Sigmoid colon (tissue), 7 donors: ENCODE results near the gene VEGFA. TPM values are rescaled to one million over a fixed set of nuclear protein-coding genes. Genes with fewer than 3 reads are reported as not detected.
A peak's percentile ranks its signal among the peaks of the same experiment; 100 is the strongest.

Experiments used
- DNase-seq: peaks from one replicate; pipeline ENCODE4 v3.0.0-alpha.2; 2019
- H3K27ac ChIP-seq, 4 donors: fragments of 200-600 bp; sonication (generic); one replicate each; pipeline ENCODE4 v1.5.1; 2016 to 2019; ENCODE audit warnings: mild to moderate bottlenecking in 1 of 4
- H3K27me3 ChIP-seq, 3 donors: fragments of 200-600 bp; sonication (generic); one replicate each; pipeline ENCODE4 v1.5.1; 2019; ENCODE audit warnings: mild to moderate bottlenecking in 1 of 3
- H3K36me3 ChIP-seq, 4 donors: fragments of 200-600 bp; sonication (generic); one replicate each; pipeline ENCODE4 v1.5.1; 2016 to 2019
- H3K4me1 ChIP-seq, 4 donors: fragments of 200-600 bp; sonication (generic); one replicate each; pipeline ENCODE4 v1.5.1; 2017 to 2019
- H3K4me3 ChIP-seq, 4 donors: fragments of 200-600 bp; sonication (generic); one replicate each; pipeline ENCODE4 v1.5.1; 2017 to 2019; ENCODE audit warnings: mild to moderate bottlenecking in 2 of 4, moderate library complexity in 1 of 4
- H3K9me3 ChIP-seq, 4 donors: fragments of 200-600 bp in 3 of 4; sonication (generic) in 3 of 4; one replicate each; pipeline versions ENCODE4 v1.5.1 to v1.6.1; 2013 to 2019
- EP300 ChIP-seq, 4 donors: sonication (generic); formaldehyde crosslinking; IDR thresholded peaks; one replicate each; pipeline ENCODE4 v1.6.1; 2017; ENCODE audit warnings: antibody characterized with exemption in 4 of 4
- POLR2A ChIP-seq, 2 donors: fragments of 450-650 bp; IDR thresholded peaks; one replicate each; pipeline ENCODE4 v1.6.1; 2016; ENCODE audit warnings: antibody characterized with exemption in 2 of 2, mild to moderate bottlenecking in 2 of 2, moderate library complexity in 2 of 2
- POLR2AphosphoS5 ChIP-seq, 4 donors: sonication (generic); formaldehyde crosslinking; IDR thresholded peaks; one replicate each; pipeline ENCODE4 v1.6.1; 2017; ENCODE audit warnings: antibody characterized with exemption in 4 of 4
- WGBS, 2 donors: extraction: QIAGEN DNeasy Blood & Tissue Kit; methylation state at CpG; one replicate each; pipeline ENCODE4 v1.1.7; 2013; 5-methylcytosine and 5-hydroxymethylcytosine counted together
- intact Hi-C: fragments of 100-400 bp; cut with DNase I; formaldehyde crosslinking; loops from one replicate; pipeline ENCODE4 v1.15.1; 2023
- polyA plus RNA-seq, 3 donors: library from polyadenylated mRNA; stranded (reverse); fragments of 200-250 nt; gene quantifications; one replicate each; pipeline ENCODE4 v1.2.3, GENCODE V29; 2013
- total RNA-seq, 4 donors: library from RNA; depleted of rRNA; stranded (reverse); fragments of >200 nt; gene quantifications; one replicate each; pipeline ENCODE4 v1.1.0, GENCODE V29; 2016
- TF ChIP-seq, protein P1 (sequence below), 4 experiments: fragments of 450-650 bp in 3 of 4; fragments of 200-600 bp in 1 of 4; IDR thresholded peaks; one replicate each; pipeline ENCODE4 v1.5.1; 2016 to 2019; ENCODE audit warnings: antibody characterized with exemption in 4 of 4, mild to moderate bottlenecking in 3 of 4, moderate library complexity in 2 of 4
- donor health status: healthy with polysubstance abuse.
- donor health status: Bipolar disorder and iron deficiency.
- donor health status: healthy.

The VEGFA gene
- total and polyA plus RNA-seq, 7 donors: 11.1 to 111 (median 34.2) TPM

DNA sequence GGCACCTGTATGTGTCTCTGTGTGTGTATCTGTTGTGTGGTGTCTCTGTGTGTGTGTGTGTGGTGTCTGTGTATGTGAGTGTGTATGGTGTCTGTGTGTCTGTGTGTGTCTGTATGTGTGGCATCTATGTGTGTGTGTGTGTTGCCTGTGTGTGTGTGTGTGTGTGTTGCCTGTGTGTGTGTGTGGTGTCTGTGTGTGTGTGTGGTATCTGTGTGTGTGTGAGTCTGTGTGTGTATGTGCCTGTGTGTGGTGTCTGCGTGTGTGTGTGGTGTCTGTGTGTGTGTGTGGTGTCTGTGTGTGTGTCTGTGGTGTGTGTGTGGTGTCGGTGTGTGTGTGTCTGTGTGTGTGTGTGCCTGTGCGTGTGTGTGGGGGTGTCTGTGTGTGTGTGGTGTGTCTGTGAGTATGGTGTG, 31.7 kb upstream of the VEGFA start:
- intact Hi-C loops: no loop called here
- H3K27ac ChIP-seq: no peak overlapping the region
- no peaks in the 10 kb centered on the region for H3K36me3 ChIP-seq
- WGBS, 2 donors: 76 to 79% methylated on average over 3 of the region's 3 CpGs
- no peak overlapping the region for H3K4me3 ChIP-seq
- no peaks in the 10 kb centered on the region for H3K4me1 ChIP-seq
- TF ChIP-seq POLR2A (IDR thresholded peaks at IDR 0.05) (no peak), POLR2AphosphoS5 (IDR thresholded peaks at IDR 0.05) (no peak), EP300 (IDR thresholded peaks at IDR 0.05) (no peak)
- TF ChIP-seq, protein P1, sequence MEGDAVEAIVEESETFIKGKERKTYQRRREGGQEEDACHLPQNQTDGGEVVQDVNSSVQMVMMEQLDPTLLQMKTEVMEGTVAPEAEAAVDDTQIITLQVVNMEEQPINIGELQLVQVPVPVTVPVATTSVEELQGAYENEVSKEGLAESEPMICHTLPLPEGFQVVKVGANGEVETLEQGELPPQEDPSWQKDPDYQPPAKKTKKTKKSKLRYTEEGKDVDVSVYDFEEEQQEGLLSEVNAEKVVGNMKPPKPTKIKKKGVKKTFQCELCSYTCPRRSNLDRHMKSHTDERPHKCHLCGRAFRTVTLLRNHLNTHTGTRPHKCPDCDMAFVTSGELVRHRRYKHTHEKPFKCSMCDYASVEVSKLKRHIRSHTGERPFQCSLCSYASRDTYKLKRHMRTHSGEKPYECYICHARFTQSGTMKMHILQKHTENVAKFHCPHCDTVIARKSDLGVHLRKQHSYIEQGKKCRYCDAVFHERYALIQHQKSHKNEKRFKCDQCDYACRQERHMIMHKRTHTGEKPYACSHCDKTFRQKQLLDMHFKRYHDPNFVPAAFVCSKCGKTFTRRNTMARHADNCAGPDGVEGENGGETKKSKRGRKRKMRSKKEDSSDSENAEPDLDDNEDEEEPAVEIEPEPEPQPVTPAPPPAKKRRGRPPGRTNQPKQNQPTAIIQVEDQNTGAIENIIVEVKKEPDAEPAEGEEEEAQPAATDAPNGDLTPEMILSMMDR (IDR thresholded peaks at IDR 0.05): no peak
- DNase-seq: peak; percentile 6
- no peaks in the 10 kb centered on the region for H3K27me3 ChIP-seq
- no peaks in the 10 kb centered on the region for H3K9me3 ChIP-seq

DNA sequence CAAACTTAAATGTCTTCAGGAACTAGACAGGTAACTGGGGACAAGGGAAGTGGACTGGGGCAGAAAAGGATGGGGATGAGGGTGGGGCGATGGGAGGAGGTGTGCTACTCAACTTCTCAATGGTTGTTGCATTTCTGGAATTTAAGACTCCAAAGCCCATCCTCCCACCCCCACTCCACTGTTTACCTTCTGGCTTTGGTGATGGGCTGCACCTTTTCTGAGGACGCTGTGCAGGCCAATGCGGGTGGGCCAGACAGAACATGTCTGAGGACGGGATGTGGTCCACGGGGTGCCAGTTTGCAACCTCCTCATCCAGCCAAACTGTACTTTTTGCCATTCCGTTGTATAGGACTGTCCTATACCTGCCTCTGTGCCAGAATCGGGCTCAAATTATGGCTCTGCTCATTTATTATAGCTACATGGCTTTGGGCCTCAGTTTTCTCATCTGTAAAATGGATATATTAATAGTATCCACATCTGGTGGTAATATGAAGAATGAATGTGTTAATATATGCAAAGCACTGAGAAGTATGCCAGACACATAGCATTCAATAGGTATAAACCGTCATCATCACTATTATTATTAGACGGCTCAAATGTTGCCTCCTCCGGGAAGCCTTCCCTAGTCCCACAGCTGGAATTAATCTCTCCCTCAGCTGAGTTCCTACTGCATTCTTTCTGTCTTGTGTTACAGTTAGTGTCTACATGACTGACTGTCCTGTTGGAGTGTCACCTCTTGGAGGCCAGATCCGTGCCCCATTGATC, 31.0 kb upstream of the VEGFA start:
- Histone ChIP-seq H3K9me3 (no peaks in the 10 kb centered on the region), H3K4me3 (no peak overlapping the region), H3K27me3 (no peaks in the 10 kb centered on the region), H3K36me3 (no peaks in the 10 kb centered on the region), H3K27ac (no peak overlapping the region), H3K4me1 (no peaks in the 10 kb centered on the region)
- intact Hi-C loops: no loop called here
- WGBS, 2 donors: 71 to 89% methylated on average over 11 of the region's 11 CpGs
- TF ChIP-seq POLR2AphosphoS5 (IDR thresholded peaks at IDR 0.05): no peak
- no peak for TF ChIP-seq POLR2A (IDR thresholded peaks at IDR 0.05)
- TF ChIP-seq, protein P1 (IDR thresholded peaks at IDR 0.05): no peak
- TF ChIP-seq EP300 (IDR thresholded peaks at IDR 0.05): no peak
- no peak for DNase-seq

DNA sequence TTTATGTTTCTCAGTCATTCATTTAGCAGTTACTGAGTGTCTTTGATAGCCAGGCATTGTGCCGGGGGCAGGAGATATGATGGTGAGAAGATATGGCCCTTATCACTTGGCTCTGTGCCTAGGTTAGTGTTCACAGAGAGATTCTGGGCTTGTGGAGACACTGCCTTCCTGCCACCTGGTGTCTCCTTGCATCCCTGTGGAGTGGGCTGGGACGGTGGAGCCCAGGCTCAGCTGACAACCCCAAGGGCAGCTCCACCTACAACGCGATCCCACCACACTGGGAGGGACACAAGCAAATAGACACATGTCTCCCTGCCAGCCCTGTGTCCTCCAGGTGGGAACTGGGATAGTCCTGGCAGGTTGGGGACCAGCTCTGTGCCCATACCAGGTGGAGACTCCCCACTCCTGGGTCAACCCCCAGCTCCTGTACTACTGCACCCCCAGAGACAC, 30.3 kb upstream of the VEGFA start:
- peak; percentile 57 for DNase-seq
- H3K4me1 ChIP-seq: no peaks in the 10 kb centered on the region
- no peaks in the 10 kb centered on the region for H3K27me3 ChIP-seq
- no peaks in the 10 kb centered on the region for H3K9me3 ChIP-seq
- no peaks in the 10 kb centered on the region for H3K36me3 ChIP-seq
- no peak overlapping the region for H3K4me3 ChIP-seq
- intact Hi-C loops: no loop called here
- WGBS, 2 donors: 17 to 65% methylated on average over 4 of the region's 4 CpGs
- no peak overlapping the region for H3K27ac ChIP-seq
- TF ChIP-seq EP300 (IDR thresholded peaks at IDR 0.05) (no peak), POLR2A (IDR thresholded peaks at IDR 0.05) (no peak), POLR2AphosphoS5 (IDR thresholded peaks at IDR 0.05) (no peak)

DNA sequence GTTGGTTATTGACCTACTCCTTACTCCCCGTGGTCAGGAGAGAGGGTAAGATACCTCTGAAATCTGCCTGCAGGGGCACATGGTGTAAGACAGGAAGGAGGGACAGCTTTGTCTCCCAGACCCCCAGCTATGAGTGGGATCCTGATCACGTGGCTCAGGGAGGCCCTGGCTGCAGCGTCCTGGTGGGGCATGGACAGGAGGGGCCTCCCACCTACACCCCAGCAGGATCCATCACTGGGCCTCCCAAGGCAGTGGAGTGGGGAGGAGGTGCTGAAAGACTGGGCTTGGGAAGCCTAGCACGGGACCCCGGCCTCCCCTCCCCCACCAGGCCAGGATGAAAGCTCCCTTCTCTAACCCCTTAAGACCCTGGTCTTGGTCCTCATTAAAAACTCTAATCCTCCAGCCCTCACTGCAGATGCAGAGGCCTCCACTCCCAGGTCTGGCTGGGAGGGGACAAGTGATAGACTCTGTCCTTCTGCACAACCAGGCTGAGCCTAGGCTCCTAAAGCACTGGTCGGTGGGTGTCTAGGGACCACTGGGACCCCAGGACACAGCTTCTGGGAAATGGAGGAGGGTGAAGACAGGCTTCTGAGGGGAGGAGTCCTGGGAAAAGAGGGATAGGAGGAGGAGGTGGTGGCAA, 29.6 kb upstream of the VEGFA start:
- intact Hi-C loops: no loop called here
- Histone ChIP-seq H3K36me3 (no peaks in the 10 kb centered on the region), H3K4me1 (no peaks in the 10 kb centered on the region), H3K27me3 (no peaks in the 10 kb centered on the region), H3K4me3 (no peak overlapping the region), H3K27ac (no peak overlapping the region), H3K9me3 (no peaks in the 10 kb centered on the region)
- DNase-seq: peak; percentile 37
- TF ChIP-seq, protein P1 (IDR thresholded peaks at IDR 0.05): no peak
- TF ChIP-seq POLR2A (IDR thresholded peaks at IDR 0.05) (no peak), POLR2AphosphoS5 (IDR thresholded peaks at IDR 0.05) (no peak), EP300 (IDR thresholded peaks at IDR 0.05) (no peak)
- 73 to 75% methylated on average over 6 of the region's 6 CpGs for WGBS, 2 donors

DNA sequence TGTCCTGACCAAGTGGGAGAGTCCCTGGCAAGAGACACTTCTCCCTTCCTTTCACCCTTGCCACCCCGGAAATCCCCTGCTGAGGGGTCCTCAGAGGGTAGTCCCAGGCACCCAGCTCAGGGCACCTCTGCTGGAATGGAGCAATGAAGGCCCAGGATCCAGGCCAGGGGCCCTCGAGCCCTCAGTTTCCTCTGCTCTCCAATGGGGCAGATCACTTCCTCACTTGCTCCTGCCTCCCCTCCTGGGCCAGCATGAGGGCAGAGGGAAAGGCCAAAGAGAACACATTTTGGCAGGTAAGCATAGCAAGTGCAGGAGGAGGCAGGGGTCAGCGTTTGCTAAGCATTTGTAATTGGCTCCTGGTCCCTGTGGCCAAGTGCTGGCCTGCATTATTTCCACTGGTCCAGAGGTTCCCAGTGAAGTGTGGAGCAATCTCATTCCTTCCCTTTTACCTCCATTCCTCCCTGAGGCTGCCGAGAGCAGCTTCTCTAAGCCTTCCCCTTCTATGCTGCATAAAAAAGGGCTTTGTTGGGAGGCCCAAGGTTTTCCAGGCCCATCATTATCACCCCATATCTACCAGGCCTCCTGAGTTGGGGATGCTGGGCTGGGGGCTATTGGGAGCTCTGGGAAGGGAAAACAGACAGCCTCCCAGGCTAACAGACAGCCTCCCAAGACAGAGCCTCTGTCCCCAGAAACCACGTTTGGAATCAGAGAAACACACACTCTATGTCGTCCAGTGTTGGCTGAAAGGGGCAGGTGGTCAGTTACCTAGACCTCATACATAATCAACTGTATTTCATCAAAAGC, 28.8 kb upstream of the VEGFA start:
- no peaks in the 10 kb centered on the region for H3K9me3 ChIP-seq
- peak; percentile 34 for DNase-seq
- H3K4me1 ChIP-seq: no peaks in the 10 kb centered on the region
- no peaks in the 10 kb centered on the region for H3K27me3 ChIP-seq
- 31 to 67% methylated on average over 6 of the region's 6 CpGs for WGBS, 2 donors
- intact Hi-C loops: no loop called here
- no peak overlapping the region for H3K27ac ChIP-seq
- no peak for TF ChIP-seq POLR2AphosphoS5 (IDR thresholded peaks at IDR 0.05)
- no peak for TF ChIP-seq EP300 (IDR thresholded peaks at IDR 0.05)
- TF ChIP-seq, protein P1 (IDR thresholded peaks at IDR 0.05): no peak
- TF ChIP-seq POLR2A (IDR thresholded peaks at IDR 0.05): no peak
- H3K4me3 ChIP-seq: no peak overlapping the region
- H3K36me3 ChIP-seq: no peaks in the 10 kb centered on the region
